Mesenchymal stem cell (in vitro differentiated cells and primary cell): ENCODE results near the gene TMEM165.

Source experiments
- DNase-seq: peaks from one replicate; pipeline ENCODE4 v3.0.0-alpha.2; 2013
- H2AFZ ChIP-seq: one replicate; pipeline ENCODE4 v1.6.1; 2013; ENCODE audit warnings: low read depth, mild to moderate bottlenecking, control low read depth, inconsistent platforms, low read length, moderate library complexity
- H2AK5ac ChIP-seq: 2 replicates; pipeline ENCODE4 v1.6.1; 2013; ENCODE audit warnings: low read length, moderate library complexity, mild to moderate bottlenecking, inconsistent platforms; ENCODE audit not compliant: severe bottlenecking
- H2BK120ac ChIP-seq: one replicate; pipeline ENCODE4 v1.6.1; 2013; ENCODE audit warnings: low read depth, mild to moderate bottlenecking, inconsistent platforms, low read length, moderate library complexity
- H2BK12ac ChIP-seq, 2 experiments: one replicate each; pipeline ENCODE4 v1.6.1; 2013; ENCODE audit warnings: inconsistent platforms in 2 of 2, low read length in 2 of 2, mild to moderate bottlenecking in 2 of 2, moderate library complexity in 2 of 2, control low read depth in 1 of 2
- H2BK15ac ChIP-seq: one replicate; pipeline ENCODE4 v1.6.1; 2013; ENCODE audit warnings: mild to moderate bottlenecking, low read depth, inconsistent platforms; ENCODE audit not compliant: poor library complexity, severe bottlenecking
- H2BK5ac ChIP-seq: 2 replicates; pipeline ENCODE4 v1.6.1; 2013; ENCODE audit warnings: low read depth, mild to moderate bottlenecking, low read length, control low read depth, inconsistent platforms; ENCODE audit not compliant: poor library complexity, severe bottlenecking
- H3K14ac ChIP-seq, 2 experiments: one replicate each; pipeline ENCODE4 v1.6.1; 2013; ENCODE audit warnings: inconsistent platforms in 2 of 2, low read length in 2 of 2, control low read depth in 1 of 2, mild to moderate bottlenecking in 1 of 2, moderate library complexity in 1 of 2
- H3K18ac ChIP-seq, 2 experiments: one replicate each; pipeline ENCODE4 v1.6.1; 2013; ENCODE audit warnings: inconsistent platforms in 2 of 2, low read length in 2 of 2, control low read depth in 1 of 2, low read depth in 1 of 2, mild to moderate bottlenecking in 1 of 2
- H3K23ac ChIP-seq, 2 experiments: one replicate each; pipeline ENCODE4 v1.6.1; 2013; ENCODE audit warnings: inconsistent platforms in 2 of 2, low read length in 2 of 2, mild to moderate bottlenecking in 2 of 2, moderate library complexity in 2 of 2, control low read depth in 1 of 2
- H3K27ac ChIP-seq: 2 replicates; pipeline ENCODE4 v1.5.1; 2013; ENCODE audit warnings: mild to moderate bottlenecking, moderate library complexity, low read length, control low read depth, inconsistent platforms; ENCODE audit not compliant: poor library complexity, severe bottlenecking
- H3K27me3 ChIP-seq, 2 experiments: 2 replicates each; pipeline versions ENCODE4 v1.6.1 to v1.7.0; 2013; ENCODE audit warnings: low read length in 2 of 2, mild to moderate bottlenecking in 2 of 2, moderate library complexity in 2 of 2, control low read depth in 1 of 2, inconsistent platforms in 1 of 2; ENCODE audit not compliant: control insufficient read depth in 1 of 2, insufficient read depth in 1 of 2
- H3K36me3 ChIP-seq, 2 experiments: 2 replicates each; pipeline versions ENCODE4 v1.6.1 to v1.7.0; 2013; ENCODE audit warnings: low read length in 2 of 2, control low read depth in 1 of 2, inconsistent platforms in 1 of 2, low read depth in 1 of 2, mild to moderate bottlenecking in 1 of 2; ENCODE audit not compliant: insufficient read depth in 2 of 2, control insufficient read depth in 1 of 2
- H3K4ac ChIP-seq, 2 experiments: one replicate each; pipeline ENCODE4 v1.6.1; 2013; ENCODE audit warnings: inconsistent platforms in 2 of 2, low read length in 2 of 2, mild to moderate bottlenecking in 2 of 2, moderate library complexity in 2 of 2, control low read depth in 1 of 2, low read depth in 1 of 2
- H3K4me1 ChIP-seq: 2 replicates; pipeline ENCODE4 v1.6.1; 2013; ENCODE audit warnings: low read depth, low read length, control low read depth; ENCODE audit not compliant: control insufficient read depth, insufficient read depth
- H3K4me2 ChIP-seq: 2 replicates; pipeline ENCODE4 v1.6.1; 2013; ENCODE audit warnings: low read length, mild to moderate bottlenecking, inconsistent platforms; ENCODE audit not compliant: poor library complexity, severe bottlenecking
- H3K4me3 ChIP-seq, 2 experiments: 2 replicates each; pipeline versions ENCODE4 v1.5.1 to v1.7.0; 2013; ENCODE audit warnings: low read length in 2 of 2, mild to moderate bottlenecking in 2 of 2, control low read depth in 1 of 2, low read depth in 1 of 2; ENCODE audit not compliant: insufficient read depth in 1 of 2
- H3K79me1 ChIP-seq: replicated peaks from 2 replicates; pipeline ENCODE4 v1.6.1; 2013; ENCODE audit warnings: mild to moderate bottlenecking, control low read depth, low read length, inconsistent platforms; ENCODE audit not compliant: poor library complexity, severe bottlenecking
- H3K9ac ChIP-seq: 2 replicates; pipeline ENCODE4 v1.7.0; 2013; ENCODE audit warnings: mild to moderate bottlenecking, low read length, moderate library complexity
- H3K9me3 ChIP-seq: 2 replicates; pipeline ENCODE4 v1.7.0; 2013; ENCODE audit warnings: mild to moderate bottlenecking, low read length; ENCODE audit not compliant: control insufficient read depth
- H4K8ac ChIP-seq: one replicate; pipeline ENCODE4 v1.6.1; 2013; ENCODE audit warnings: inconsistent platforms, mild to moderate bottlenecking, low read length, moderate library complexity
- H4K91ac ChIP-seq: one replicate; pipeline ENCODE4 v1.6.1; 2013; ENCODE audit warnings: mild to moderate bottlenecking, low read length, inconsistent platforms
- WGBS: methylation state at CpG from one replicate; pipeline ENCODE4 v1.1.7; 2013; ENCODE audit warnings: mixed read lengths; 5-methylcytosine and 5-hydroxymethylcytosine counted together

Gene TMEM165

GRCh38 chr4:55373461-55373860 is 22.3 kb upstream of the TMEM165 start:
- no peak overlapping the region for H3K27ac ChIP-seq
- no peak overlapping the region for H2BK12ac ChIP-seq
- H4K91ac ChIP-seq, result no peak overlapping the region
- DNase-seq, result no peak
- H3K4me3 ChIP-seq, result no peak overlapping the region
- no peaks in the 10 kb centered on the region for H3K4me1 ChIP-seq
- H3K79me1 ChIP-seq, result no peaks in the 10 kb centered on the region
- H3K9ac ChIP-seq, result no peak overlapping the region
- no peak overlapping the region for H2BK15ac ChIP-seq
- 77% methylated on average over 1 of the region's 1 CpG for WGBS
- H3K23ac ChIP-seq, result no peak overlapping the region
- H3K27me3 ChIP-seq, result no peaks in the 10 kb centered on the region
- no peak overlapping the region for H2BK120ac ChIP-seq
- no peak overlapping the region for H2AK5ac ChIP-seq
- H3K4ac ChIP-seq, result no peak overlapping the region
- no peaks in the 10 kb centered on the region for H3K9me3 ChIP-seq
- H3K18ac ChIP-seq, result no peak overlapping the region
- peak overlapping the region; percentile 55 for H4K8ac ChIP-seq
- peaks cover 0 to 21% of the 10 kb centered on the region in 2 experiments for H3K36me3 ChIP-seq
- H3K14ac ChIP-seq, result no peak overlapping the region
- no peak overlapping the region for H2BK5ac ChIP-seq
- H2AFZ ChIP-seq, result no peak overlapping the region
- no peak overlapping the region for H3K4me2 ChIP-seq

GRCh38 chr4:55376698-55377097 is 19.1 kb upstream of the TMEM165 start:
- 100% methylated on average over 2 of the region's 2 CpGs for WGBS
- H3K4me2 ChIP-seq, result no peak overlapping the region
- H3K23ac ChIP-seq, result no peak overlapping the region
- no peak overlapping the region for H3K4me3 ChIP-seq
- no peak overlapping the region for H2AK5ac ChIP-seq
- H2AFZ ChIP-seq, result no peak overlapping the region
- H4K91ac ChIP-seq, result no peak overlapping the region
- no peak overlapping the region for H2BK5ac ChIP-seq
- H3K18ac ChIP-seq, result no peak overlapping the region
- H2BK120ac ChIP-seq, result no peak overlapping the region
- no peak overlapping the region for H2BK12ac ChIP-seq
- no peaks in the 10 kb centered on the region for H3K9me3 ChIP-seq
- H2BK15ac ChIP-seq, result no peak overlapping the region
- no peak for DNase-seq
- H3K14ac ChIP-seq, result no peak overlapping the region
- no peak overlapping the region for H4K8ac ChIP-seq
- H3K4me1 ChIP-seq, result peaks cover 3% of the 10 kb centered on the region
- no peak overlapping the region for H3K4ac ChIP-seq
- H3K36me3 ChIP-seq, result peaks cover 2 to 5% of the 10 kb centered on the region in 2 experiments
- H3K27me3 ChIP-seq, result no peaks in the 10 kb centered on the region
- H3K9ac ChIP-seq, result no peak overlapping the region
- no peaks in the 10 kb centered on the region for H3K79me1 ChIP-seq
- no peak overlapping the region for H3K27ac ChIP-seq

GRCh38 chr4:55378617-55379467 is 16.9 kb upstream of the TMEM165 start:
- peaks cover 2 to 3% of the 10 kb centered on the region in 2 experiments for H3K36me3 ChIP-seq
- H2AK5ac ChIP-seq, result no peak overlapping the region
- H4K8ac ChIP-seq, result no peak overlapping the region
- no peak overlapping the region for H3K27ac ChIP-seq
- no peak overlapping the region for H3K4me3 ChIP-seq
- no peak overlapping the region for H3K4ac ChIP-seq
- H2BK12ac ChIP-seq, result no peak overlapping the region
- H3K79me1 ChIP-seq, result no peaks in the 10 kb centered on the region
- no peak for DNase-seq
- no peak overlapping the region for H3K18ac ChIP-seq
- no peak overlapping the region for H2BK15ac ChIP-seq
- no peak overlapping the region for H4K91ac ChIP-seq
- WGBS, result 93% methylated on average over 11 of the region's 13 CpGs
- H2AFZ ChIP-seq, result no peak overlapping the region
- no peak overlapping the region for H3K9ac ChIP-seq
- H3K4me1 ChIP-seq, result peaks cover 3% of the 10 kb centered on the region
- no peaks in the 10 kb centered on the region for H3K9me3 ChIP-seq
- H3K4me2 ChIP-seq, result no peak overlapping the region
- no peak overlapping the region for H2BK120ac ChIP-seq
- H3K14ac ChIP-seq, result no peak overlapping the region
- no peak overlapping the region for H2BK5ac ChIP-seq
- H3K23ac ChIP-seq, result no peak overlapping the region
- H3K27me3 ChIP-seq, result no peaks in the 10 kb centered on the region

GRCh38 chr4:55380576-55380975 is 15.2 kb upstream of the TMEM165 start:
- Histone ChIP-seq H3K18ac (no peak overlapping the region), H3K4ac (no peak overlapping the region), H3K79me1 (no peaks in the 10 kb centered on the region), H2AK5ac (no peak overlapping the region), H2BK15ac (no peak overlapping the region), H3K4me3 (no peak overlapping the region), H2BK5ac (no peak overlapping the region), H3K23ac (no peak overlapping the region), H3K27me3 (no peaks in the 10 kb centered on the region), H3K27ac (no peak overlapping the region), H3K36me3 (peaks cover 0 to 2% of the 10 kb centered on the region in 2 experiments), H4K8ac (no peak overlapping the region), H3K9me3 (no peaks in the 10 kb centered on the region), H3K4me2 (no peak overlapping the region), H2BK12ac (no peak overlapping the region), H3K4me1 (peaks cover 3% of the 10 kb centered on the region), H2AFZ (no peak overlapping the region), H2BK120ac (no peak overlapping the region), H3K14ac (no peak overlapping the region), H4K91ac (no peak overlapping the region), H3K9ac (no peak overlapping the region)
- WGBS, result 71% methylated on average over 1 of the region's 2 CpGs
- no peak for DNase-seq
